ENCODE data around the gene CLN5.

Gene CLN5

GRCh38 chr13:77016251-77016812 is 24.5 kb downstream of the CLN5 start:
- Mint-ChIP-seq H3K36me3 (ENCODE audit: low read depth) (peaks cover 68% of the 10 kb centered on the region), H3K4me1 (peaks cover 4% of the 10 kb centered on the region), H3K9me3 (no peaks in the 10 kb centered on the region), H3K4me3 (no peak overlapping the region), H3K27ac (no peak overlapping the region), H3K27me3 (ENCODE audit: low read depth) (no peaks in the 10 kb centered on the region)
- TF ChIP-seq CTCF (IDR thresholded peaks at IDR 0.05; ENCODE audit: unreplicated experiment in 3 of 3) = no peak

DNA sequence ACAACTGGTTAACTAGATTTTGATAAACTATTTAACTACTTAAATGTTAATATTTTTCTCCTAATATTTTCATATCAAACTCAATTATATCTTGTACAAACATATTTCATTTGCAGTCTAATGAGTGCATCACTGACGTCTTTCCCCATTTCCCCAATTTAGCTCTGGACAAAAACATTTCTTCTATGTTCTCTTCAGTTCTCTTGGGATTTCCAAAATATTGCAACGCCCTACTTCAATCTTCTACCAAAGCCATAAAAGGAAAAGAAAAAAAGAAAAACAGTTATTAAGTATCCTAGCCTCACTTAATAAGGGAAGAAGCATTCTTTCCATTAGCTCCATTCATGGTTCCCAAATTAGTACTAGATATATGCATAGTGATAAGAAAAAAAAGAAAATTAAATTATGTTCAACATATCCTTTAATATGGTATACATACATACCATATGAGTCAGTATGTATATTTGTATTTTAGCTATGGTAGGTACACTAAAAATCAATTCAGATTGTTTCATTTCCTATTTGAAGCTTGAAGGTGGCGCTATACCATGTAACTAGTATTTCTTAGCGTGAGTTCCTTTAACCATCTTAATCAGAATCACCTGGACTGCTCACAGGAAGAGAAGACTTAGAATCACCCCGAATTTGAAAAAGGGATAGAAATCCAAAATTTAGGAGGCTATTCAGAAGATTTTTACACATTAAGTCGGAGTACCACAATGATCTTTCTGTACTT is 25.2 kb downstream of the CLN5 start:
- Mint-ChIP-seq H3K9me3 (no peaks in the 10 kb centered on the region), H3K4me1 (peaks cover 10% of the 10 kb centered on the region), H3K27me3 (ENCODE audit: low read depth) (no peaks in the 10 kb centered on the region), H3K27ac (no peak overlapping the region), H3K36me3 (ENCODE audit: low read depth) (peaks cover 65% of the 10 kb centered on the region), H3K4me3 (no peak overlapping the region)
- no peak for TF ChIP-seq CTCF (IDR thresholded peaks at IDR 0.05; ENCODE audit: unreplicated experiment in 3 of 3)

GRCh38 chr13:77019756-77020155 is 27.9 kb downstream of the CLN5 start:
- TF ChIP-seq CTCF (IDR thresholded peaks at IDR 0.05; ENCODE audit: unreplicated experiment in 3 of 3) = no peak
- Mint-ChIP-seq H3K4me3 (no peak overlapping the region), H3K36me3 (ENCODE audit: low read depth) (peaks cover 54% of the 10 kb centered on the region), H3K27me3 (ENCODE audit: low read depth) (no peaks in the 10 kb centered on the region), H3K4me1 (peaks cover 35% of the 10 kb centered on the region), H3K9me3 (no peaks in the 10 kb centered on the region), H3K27ac (no peak overlapping the region)

DNA sequence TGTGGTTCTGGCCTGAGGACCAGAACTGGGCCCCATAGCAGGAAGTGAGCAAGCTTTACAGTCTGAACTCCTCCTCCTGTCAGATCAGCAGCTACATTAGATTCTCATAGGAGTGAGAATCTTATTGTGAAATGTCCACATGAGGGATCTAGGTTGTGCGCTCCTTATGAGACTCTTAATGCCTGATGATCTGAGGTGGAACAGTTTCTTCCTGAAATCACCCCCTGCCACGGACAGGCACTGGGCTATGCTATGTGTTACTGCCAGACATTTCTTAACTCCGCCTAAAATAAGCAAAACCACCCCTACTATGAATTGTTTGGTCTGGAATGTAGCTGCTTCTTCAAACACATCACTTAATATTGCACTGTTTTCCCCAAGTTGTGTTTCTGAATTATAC is 30.5 kb downstream of the CLN5 start:
- H3K9me3 Mint-ChIP-seq = no peaks in the 10 kb centered on the region
- no peak overlapping the region for H3K27ac Mint-ChIP-seq
- no peak overlapping the region for H3K4me3 Mint-ChIP-seq
- H3K4me1 Mint-ChIP-seq = peaks cover 51% of the 10 kb centered on the region
- H3K36me3 Mint-ChIP-seq (ENCODE audit: low read depth) = peaks cover 31% of the 10 kb centered on the region
- H3K27me3 Mint-ChIP-seq (ENCODE audit: low read depth) = no peaks in the 10 kb centered on the region
- no peak for TF ChIP-seq CTCF (IDR thresholded peaks at IDR 0.05; ENCODE audit: unreplicated experiment in 3 of 3)

DNA sequence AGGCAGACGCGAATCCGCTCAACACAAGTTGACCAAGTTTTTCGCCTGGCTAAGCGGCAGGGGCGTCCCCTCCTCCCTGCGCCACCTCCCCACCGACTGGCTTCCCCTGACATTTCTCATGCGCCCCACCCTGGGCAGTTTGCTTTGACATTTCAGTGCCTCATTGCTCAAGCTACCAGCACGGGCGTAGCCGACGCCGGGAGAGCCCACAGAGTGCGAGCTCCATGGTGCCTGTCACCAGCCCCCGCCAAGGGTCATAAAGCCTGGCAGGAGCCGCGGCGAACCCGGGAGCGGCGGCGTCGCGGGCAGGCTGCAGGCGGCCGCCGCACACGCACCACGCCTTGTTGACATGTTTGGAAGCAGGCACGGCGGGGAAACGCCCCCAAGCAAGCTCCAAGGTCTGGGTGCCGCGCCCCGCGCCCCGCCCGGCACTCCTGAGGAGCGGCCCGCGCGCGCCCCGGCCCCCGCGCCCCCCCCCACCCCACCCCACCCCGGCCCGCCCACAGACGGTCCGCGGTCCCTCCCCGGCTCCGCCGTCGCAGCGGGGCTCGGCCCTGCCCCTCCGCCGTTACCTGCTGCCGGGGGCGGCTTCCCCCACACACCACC is 34.5 kb downstream of the CLN5 start:
- H3K27ac Mint-ChIP-seq = peak overlapping the region; percentile 80 to 92 (median 89)
- H3K4me3 Mint-ChIP-seq = peak overlapping the region; percentile 96 to 97 (median 96)
- peaks cover 58% of the 10 kb centered on the region for H3K4me1 Mint-ChIP-seq
- no peaks in the 10 kb centered on the region for H3K27me3 Mint-ChIP-seq (ENCODE audit: low read depth)
- no peak for TF ChIP-seq CTCF (IDR thresholded peaks at IDR 0.05; ENCODE audit: unreplicated experiment in 3 of 3)
- H3K36me3 Mint-ChIP-seq (ENCODE audit: low read depth) = peaks cover 17% of the 10 kb centered on the region
- no peaks in the 10 kb centered on the region for H3K9me3 Mint-ChIP-seq

Data from nephron (organoid).